ENCODE results near the gene PAGE4.

PAGE4 gene

GRCh38 chrX:49829016-49829415, at the start of gene PAGE4:
TSS of gene PAGE4 (plus strand) at chrX:49829303. CDS start at chrX:49830429, 1,126 bp downstream.
- DNase-seq (no peak), ATAC-seq (no peak)
- Mint-ChIP-seq H3K36me3 (ENCODE audit: low read depth) (no peaks in the 10 kb centered on the region), H3K27ac (no peak within 1 kb of the TSS), H3K4me1 (no peaks in the 10 kb centered on the region), H3K27me3 (peaks cover 2% of the 10 kb centered on the region), H3K4me3 (no peak within 1 kb of the TSS), H3K9me3 (no peaks in the 10 kb centered on the region)

- no peaks in the 10 kb centered on the region for H3K36me3 Mint-ChIP-seq (ENCODE audit: low read depth)
- no peak overlapping the region for H3K4me3 Mint-ChIP-seq
- H3K27me3 Mint-ChIP-seq: no peaks in the 10 kb centered on the region
- no peaks in the 10 kb centered on the region for H3K9me3 Mint-ChIP-seq
- DNase-seq: no peak
- H3K27ac Mint-ChIP-seq: no peak overlapping the region
- H3K4me1 Mint-ChIP-seq: no peaks in the 10 kb centered on the region
- ATAC-seq: no peak
Observed at GRCh38 chrX:49784747-49785280, 44.3 kb upstream of the PAGE4 start.

- Mint-ChIP-seq H3K36me3 (ENCODE audit: low read depth) (no peaks in the 10 kb centered on the region), H3K4me1 (no peaks in the 10 kb centered on the region), H3K27me3 (peaks cover 4% of the 10 kb centered on the region), H3K27ac (no peak overlapping the region), H3K4me3 (no peak overlapping the region), H3K9me3 (no peaks in the 10 kb centered on the region)
- DNase-seq (no peak), ATAC-seq (no peak)
Observed at GRCh38 chrX:49792376-49792775, 36.7 kb upstream of the PAGE4 start.

- ATAC-seq: no peak
Observed at GRCh38 chrX:49793686-49794085, 35.4 kb upstream of the PAGE4 start.

GRCh38 chrX:49799828-49800227, 29.3 kb upstream of the PAGE4 start:
- H3K27me3 Mint-ChIP-seq: peaks cover 4% of the 10 kb centered on the region
- DNase-seq: no peak
- no peak overlapping the region for H3K27ac Mint-ChIP-seq
- H3K4me1 Mint-ChIP-seq: no peaks in the 10 kb centered on the region
- H3K4me3 Mint-ChIP-seq: no peak overlapping the region
- no peaks in the 10 kb centered on the region for H3K9me3 Mint-ChIP-seq
- ATAC-seq: no peak
- no peaks in the 10 kb centered on the region for H3K36me3 Mint-ChIP-seq (ENCODE audit: low read depth)

More at GRCh38 chrX:49793686-49794085, 35.4 kb upstream of the PAGE4 start:
- no peak for DNase-seq
- H3K9me3 Mint-ChIP-seq: no peaks in the 10 kb centered on the region
- H3K4me1 Mint-ChIP-seq: no peaks in the 10 kb centered on the region
- no peak overlapping the region for H3K4me3 Mint-ChIP-seq
- no peak overlapping the region for H3K27ac Mint-ChIP-seq
- no peaks in the 10 kb centered on the region for H3K36me3 Mint-ChIP-seq (ENCODE audit: low read depth)
- peaks cover 4% of the 10 kb centered on the region for H3K27me3 Mint-ChIP-seq

- Mint-ChIP-seq H3K27ac (no peak overlapping the region), H3K27me3 (peaks cover 2% of the 10 kb centered on the region), H3K36me3 (ENCODE audit: low read depth) (no peaks in the 10 kb centered on the region), H3K9me3 (peaks cover 4% of the 10 kb centered on the region), H3K4me3 (no peak overlapping the region), H3K4me1 (no peaks in the 10 kb centered on the region)
- ATAC-seq: no peak
- DNase-seq: no peak
Observed at GRCh38 chrX:49809891-49810632, 19.0 kb upstream of the PAGE4 start.

GRCh38 chrX:49812177-49812576, 16.9 kb upstream of the PAGE4 start:
- no peak overlapping the region for H3K4me3 Mint-ChIP-seq
- DNase-seq (no peak), ATAC-seq (no peak)
- no peaks in the 10 kb centered on the region for H3K36me3 Mint-ChIP-seq (ENCODE audit: low read depth)
- no peak overlapping the region for H3K27ac Mint-ChIP-seq
- no peaks in the 10 kb centered on the region for H3K9me3 Mint-ChIP-seq
- peaks cover 3% of the 10 kb centered on the region for H3K27me3 Mint-ChIP-seq
- H3K4me1 Mint-ChIP-seq: no peaks in the 10 kb centered on the region

- DNase-seq (no peak), ATAC-seq (no peak)
- Mint-ChIP-seq H3K4me3 (no peak overlapping the region), H3K9me3 (no peaks in the 10 kb centered on the region), H3K36me3 (ENCODE audit: low read depth) (no peaks in the 10 kb centered on the region), H3K27me3 (peaks cover 2% of the 10 kb centered on the region), H3K27ac (no peak overlapping the region), H3K4me1 (no peaks in the 10 kb centered on the region)
Observed at GRCh38 chrX:49816435-49816834, 12.7 kb upstream of the PAGE4 start.

GRCh38 chrX:49838374-49838773, 9.3 kb downstream of the PAGE4 start:
- Mint-ChIP-seq H3K27ac (no peak overlapping the region), H3K36me3 (ENCODE audit: low read depth) (no peaks in the 10 kb centered on the region), H3K4me1 (peaks cover 4% of the 10 kb centered on the region), H3K9me3 (no peaks in the 10 kb centered on the region), H3K27me3 (peaks cover 2% of the 10 kb centered on the region), H3K4me3 (no peak overlapping the region)
- ATAC-seq: no peak
- peak; percentile 3 for DNase-seq

- Mint-ChIP-seq H3K27ac (no peak overlapping the region), H3K4me1 (peaks cover 4% of the 10 kb centered on the region)
Observed at GRCh38 chrX:49840679-49841078, 11.6 kb downstream of the PAGE4 start.

GRCh38 chrX:49842621-49843020, 13.5 kb downstream of the PAGE4 start:
- Mint-ChIP-seq H3K4me3 (no peak overlapping the region), H3K9me3 (no peaks in the 10 kb centered on the region), H3K27ac (no peak overlapping the region), H3K36me3 (ENCODE audit: low read depth) (no peaks in the 10 kb centered on the region), H3K27me3 (no peaks in the 10 kb centered on the region), H3K4me1 (peaks cover 4% of the 10 kb centered on the region)
- no peak for DNase-seq
- no peak for ATAC-seq

More at GRCh38 chrX:49840679-49841078, 11.6 kb downstream of the PAGE4 start:
- H3K9me3 Mint-ChIP-seq: no peaks in the 10 kb centered on the region
- ATAC-seq: peak; percentile 76
- H3K27me3 Mint-ChIP-seq: no peaks in the 10 kb centered on the region
- peak; percentile 53 for DNase-seq
- H3K36me3 Mint-ChIP-seq (ENCODE audit: low read depth): no peaks in the 10 kb centered on the region
- H3K4me3 Mint-ChIP-seq: no peak overlapping the region

GRCh38 chrX:49844611-49845010, 15.5 kb downstream of the PAGE4 start:
- Mint-ChIP-seq H3K27me3 (no peaks in the 10 kb centered on the region), H3K9me3 (no peaks in the 10 kb centered on the region), H3K36me3 (ENCODE audit: low read depth) (no peaks in the 10 kb centered on the region), H3K4me3 (no peak overlapping the region), H3K27ac (no peak overlapping the region), H3K4me1 (peaks cover 4% of the 10 kb centered on the region)
- ATAC-seq (no peak), DNase-seq (no peak)

- Mint-ChIP-seq H3K36me3 (ENCODE audit: low read depth) (no peaks in the 10 kb centered on the region), H3K4me3 (no peak overlapping the region), H3K9me3 (no peaks in the 10 kb centered on the region), H3K4me1 (peaks cover under 1% of the 10 kb centered on the region), H3K27me3 (no peaks in the 10 kb centered on the region), H3K27ac (no peak overlapping the region)
- DNase-seq (no peak), ATAC-seq (no peak)
Observed at GRCh38 chrX:49845701-49846403, 16.7 kb downstream of the PAGE4 start.

GRCh38 chrX:49846522-49846921, 17.4 kb downstream of the PAGE4 start:
- Mint-ChIP-seq H3K4me1 (no peaks in the 10 kb centered on the region), H3K9me3 (no peaks in the 10 kb centered on the region), H3K27me3 (no peaks in the 10 kb centered on the region), H3K4me3 (no peak overlapping the region), H3K36me3 (ENCODE audit: low read depth) (no peaks in the 10 kb centered on the region), H3K27ac (no peak overlapping the region)
- DNase-seq (no peak), ATAC-seq (no peak)

- Mint-ChIP-seq H3K27ac (no peak overlapping the region), H3K36me3 (ENCODE audit: low read depth) (no peaks in the 10 kb centered on the region), H3K4me1 (no peaks in the 10 kb centered on the region), H3K4me3 (no peak overlapping the region), H3K9me3 (no peaks in the 10 kb centered on the region), H3K27me3 (no peaks in the 10 kb centered on the region)
- ATAC-seq: no peak
- no peak for DNase-seq
Observed at GRCh38 chrX:49848275-49848674, 19.2 kb downstream of the PAGE4 start.

Measured in activated naive CD8-positive, alpha-beta T cell treated with anti-CD3 and anti-CD28 coated beads, Interleukin-2, amount 50 U/mL, for 24 hours (primary cell).